Vagina (tissue), 2 donors: ENCODE measurements around the gene JPH2. TPM values are rescaled to one million over a fixed set of nuclear protein-coding genes. Genes with fewer than 3 reads are reported as not detected.

Experiments
- DNase-seq, 2 donors: peaks; one replicate each; pipeline ENCODE4 v3.0.0-alpha.2; 2017; ENCODE audit errors: extremely low spot score in 2 of 2
- H3K27ac ChIP-seq: fragments of 200-600 bp; sonication (generic); one replicate; pipeline ENCODE4 v1.5.1; 2019
- H3K27me3 ChIP-seq: fragments of 200-600 bp; sonication (generic); one replicate; pipeline ENCODE4 v1.5.1; 2019
- H3K36me3 ChIP-seq, 2 donors: fragments of 200-600 bp; sonication (generic); one replicate each; pipeline ENCODE4 v1.5.1; 2017 to 2019
- H3K4me1 ChIP-seq: fragments of 200-600 bp; sonication (generic); one replicate; pipeline ENCODE4 v1.5.1; 2019
- H3K4me3 ChIP-seq, 2 donors: fragments of 200-600 bp; sonication (generic); 1 replicate in 1 of 2; 2 replicates in 1 of 2; pipeline ENCODE4 v1.5.1; 2016 to 2019
- H3K9me3 ChIP-seq: fragments of 200-600 bp; sonication (generic); one replicate; pipeline ENCODE4 v1.5.1; 2019
- POLR2A ChIP-seq, 2 donors: fragments of 450-650 bp; IDR thresholded peaks; one replicate each; pipeline ENCODE4 v1.6.1; 2017; ENCODE audit warnings: antibody characterized with exemption in 2 of 2, mild to moderate bottlenecking in 2 of 2, moderate library complexity in 2 of 2
- POLR2AphosphoS5 ChIP-seq, 2 donors: sonication (generic); formaldehyde crosslinking; IDR thresholded peaks; one replicate each; pipeline ENCODE4 v1.9.0; 2017; ENCODE audit warnings: antibody characterized with exemption in 2 of 2, mild to moderate bottlenecking in 2 of 2, low read depth in 1 of 2; ENCODE audit not compliant: insufficient read depth in 1 of 2
- intact Hi-C: fragments of 100-400 bp; cut with DNase I; formaldehyde crosslinking; loops from one replicate; pipeline ENCODE4 v1.15.1; 2023
- total RNA-seq: library from RNA; depleted of rRNA; stranded (reverse); fragments of >200 nt; gene quantifications from one replicate; pipeline ENCODE4 v1.2.3, GENCODE V29; 2016
- TF ChIP-seq, protein P1 (sequence below), 3 experiments: fragments of 450-650 bp in 2 of 3; fragments of 200-600 bp in 1 of 3; sonication (generic) in 1 of 3; IDR thresholded peaks; one replicate each; pipeline ENCODE4 v1.5.1; 2017 to 2019; ENCODE audit warnings: antibody characterized with exemption in 3 of 3, mild to moderate bottlenecking in 2 of 3, moderate library complexity in 2 of 3

Gene JPH2
- total RNA-seq, 1 donor from 2014 or later = 13.8 TPM

- Histone ChIP-seq H3K27me3 (no peaks in the 10 kb centered on the region), H3K27ac (no peak overlapping the region), H3K4me1 (no peaks in the 10 kb centered on the region), H3K9me3 (no peaks in the 10 kb centered on the region), H3K4me3 (no peak overlapping the region), H3K36me3 (no peaks in the 10 kb centered on the region)
- DNase-seq = no peak
- intact Hi-C loops = no loop called here
- TF ChIP-seq POLR2A (IDR thresholded peaks at IDR 0.05) (no peak), POLR2AphosphoS5 (IDR thresholded peaks at IDR 0.05; ENCODE audit: insufficient read depth in 1 of 2, low read depth in 1 of 2) (no peak)
- TF ChIP-seq, protein P1, sequence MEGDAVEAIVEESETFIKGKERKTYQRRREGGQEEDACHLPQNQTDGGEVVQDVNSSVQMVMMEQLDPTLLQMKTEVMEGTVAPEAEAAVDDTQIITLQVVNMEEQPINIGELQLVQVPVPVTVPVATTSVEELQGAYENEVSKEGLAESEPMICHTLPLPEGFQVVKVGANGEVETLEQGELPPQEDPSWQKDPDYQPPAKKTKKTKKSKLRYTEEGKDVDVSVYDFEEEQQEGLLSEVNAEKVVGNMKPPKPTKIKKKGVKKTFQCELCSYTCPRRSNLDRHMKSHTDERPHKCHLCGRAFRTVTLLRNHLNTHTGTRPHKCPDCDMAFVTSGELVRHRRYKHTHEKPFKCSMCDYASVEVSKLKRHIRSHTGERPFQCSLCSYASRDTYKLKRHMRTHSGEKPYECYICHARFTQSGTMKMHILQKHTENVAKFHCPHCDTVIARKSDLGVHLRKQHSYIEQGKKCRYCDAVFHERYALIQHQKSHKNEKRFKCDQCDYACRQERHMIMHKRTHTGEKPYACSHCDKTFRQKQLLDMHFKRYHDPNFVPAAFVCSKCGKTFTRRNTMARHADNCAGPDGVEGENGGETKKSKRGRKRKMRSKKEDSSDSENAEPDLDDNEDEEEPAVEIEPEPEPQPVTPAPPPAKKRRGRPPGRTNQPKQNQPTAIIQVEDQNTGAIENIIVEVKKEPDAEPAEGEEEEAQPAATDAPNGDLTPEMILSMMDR (IDR thresholded peaks at IDR 0.05) = no peak
Observed at GRCh38 chr20:44123251-44123650, 63.7 kb downstream of the JPH2 start.

- H3K27me3 ChIP-seq = no peaks in the 10 kb centered on the region
- no peak overlapping the region for H3K4me3 ChIP-seq
- TF ChIP-seq POLR2AphosphoS5 (IDR thresholded peaks at IDR 0.05; ENCODE audit: insufficient read depth in 1 of 2, low read depth in 1 of 2) = no peak
- no peak for TF ChIP-seq POLR2A (IDR thresholded peaks at IDR 0.05)
- TF ChIP-seq, protein P1 (IDR thresholded peaks at IDR 0.05) = no peak
- H3K27ac ChIP-seq = no peak overlapping the region
- no peaks in the 10 kb centered on the region for H3K9me3 ChIP-seq
- intact Hi-C loops = no loop called here
- peaks cover 7% of the 10 kb centered on the region for H3K4me1 ChIP-seq
- DNase-seq = no peak
- H3K36me3 ChIP-seq = no peaks in the 10 kb centered on the region
Observed at GRCh38 chr20:44120676-44121425, 66.1 kb downstream of the JPH2 start.

DNA sequence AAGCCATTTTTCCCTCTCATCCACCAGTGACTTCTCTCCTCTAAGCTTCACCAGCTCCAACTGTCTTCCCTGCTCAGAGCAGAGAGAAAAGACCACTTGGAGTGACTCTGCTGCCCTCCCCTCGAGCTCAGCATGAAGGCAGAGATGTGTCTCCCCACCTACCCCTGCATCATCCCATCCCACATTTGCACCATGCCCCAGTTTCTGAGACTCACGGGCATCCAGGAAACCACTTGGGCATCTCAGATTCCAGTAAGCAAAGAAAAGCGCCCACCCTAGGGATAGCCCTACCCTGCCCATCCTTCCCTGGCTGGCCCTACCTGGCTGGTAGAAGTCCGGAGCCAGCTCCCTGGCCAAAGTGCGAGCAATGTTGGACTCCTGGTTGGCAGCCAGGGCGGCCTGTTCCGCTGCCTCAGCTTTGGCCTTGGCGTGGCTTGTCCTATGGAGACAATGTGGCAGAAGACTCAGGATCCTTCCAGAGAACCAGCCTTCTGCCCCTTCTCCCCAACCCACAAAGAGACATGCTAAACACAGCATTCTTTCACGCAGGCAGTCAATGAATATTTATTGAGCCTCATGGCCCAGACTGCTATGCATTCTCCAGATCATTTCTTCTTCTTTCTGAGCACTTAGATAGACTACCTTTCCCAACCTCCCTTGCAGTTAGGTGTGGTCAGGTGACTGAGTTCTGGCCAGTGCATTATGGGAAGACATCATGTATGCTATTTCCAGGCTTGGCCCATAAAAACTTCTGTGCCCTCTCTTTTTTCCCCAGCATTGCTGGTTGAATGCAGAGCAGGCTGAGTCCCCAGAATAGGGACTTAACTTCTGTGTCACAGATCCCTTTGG is 68.6 kb downstream of the JPH2 start:
- Histone ChIP-seq H3K36me3 (no peaks in the 10 kb centered on the region), H3K27ac (no peak overlapping the region), H3K4me1 (peaks cover 7% of the 10 kb centered on the region), H3K27me3 (no peaks in the 10 kb centered on the region), H3K4me3 (no peak overlapping the region), H3K9me3 (no peaks in the 10 kb centered on the region)
- intact Hi-C loops = loop anchor here (5.0 kb wide), 1 partner anchor 74 kb away; no protein-coding TSS in a partner anchor
- TF ChIP-seq, protein P1 (IDR thresholded peaks at IDR 0.05) = no peak
- TF ChIP-seq POLR2AphosphoS5 (IDR thresholded peaks at IDR 0.05; ENCODE audit: insufficient read depth in 1 of 2, low read depth in 1 of 2) (no peak), POLR2A (IDR thresholded peaks at IDR 0.05) (no peak)
- DNase-seq = peak in 1 of 2 donors; percentile 72

DNA sequence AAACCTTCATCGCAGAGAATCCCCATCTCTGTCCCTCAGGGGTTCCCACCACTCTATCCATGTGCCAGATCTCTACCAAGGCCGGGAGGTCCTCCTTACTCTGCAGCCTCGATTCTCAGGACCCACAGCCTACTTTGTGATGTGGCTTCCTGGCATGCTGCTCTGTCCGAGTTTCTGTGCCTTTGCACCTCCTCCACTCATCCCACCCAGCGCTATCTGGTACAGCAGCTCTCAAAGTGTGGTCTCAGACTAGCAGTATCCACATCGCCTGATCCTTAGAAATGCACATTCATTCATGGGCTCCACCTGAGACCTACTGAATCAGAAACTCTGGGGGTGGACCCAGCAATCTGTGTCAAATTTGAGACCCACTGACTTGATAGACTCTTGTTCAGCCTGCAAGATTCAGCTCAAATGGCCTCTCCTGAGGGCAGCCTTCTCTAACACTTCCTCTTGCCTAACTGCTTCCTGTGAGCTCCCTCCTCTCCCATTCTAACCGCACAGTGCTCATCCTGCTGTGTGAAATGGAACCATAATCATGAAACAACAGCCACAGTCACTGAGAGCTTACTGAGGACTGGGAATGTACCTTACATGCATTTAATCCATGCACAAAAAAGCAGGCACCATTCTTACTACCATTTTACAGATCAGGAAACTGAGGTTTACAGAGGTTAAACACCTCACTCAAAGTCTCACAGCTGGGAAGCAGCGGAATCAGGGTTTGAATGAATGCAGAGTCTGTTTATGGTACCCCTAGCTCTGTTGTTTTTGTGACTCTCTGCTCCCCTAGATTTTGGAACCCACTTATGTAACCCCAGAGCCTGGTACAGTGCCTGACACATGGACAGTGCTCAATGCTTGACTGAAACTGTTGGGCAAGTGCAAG is 69.4 kb downstream of the JPH2 start:
- intact Hi-C loops = loop anchor here (5.0 kb wide), 1 partner anchor 75 kb away; no protein-coding TSS in a partner anchor
- Histone ChIP-seq H3K4me1 (peaks cover 7% of the 10 kb centered on the region), H3K4me3 (no peak overlapping the region), H3K9me3 (no peaks in the 10 kb centered on the region), H3K36me3 (no peaks in the 10 kb centered on the region), H3K27ac (no peak overlapping the region), H3K27me3 (no peaks in the 10 kb centered on the region)
- TF ChIP-seq POLR2AphosphoS5 (IDR thresholded peaks at IDR 0.05; ENCODE audit: insufficient read depth in 1 of 2, low read depth in 1 of 2) = no peak
- TF ChIP-seq, protein P1 (IDR thresholded peaks at IDR 0.05) = no peak
- no peak for TF ChIP-seq POLR2A (IDR thresholded peaks at IDR 0.05)
- DNase-seq = peak in 1 of 2 donors; percentile 61
